Measurements from ENCODE around the gene FGD6.

DNA sequence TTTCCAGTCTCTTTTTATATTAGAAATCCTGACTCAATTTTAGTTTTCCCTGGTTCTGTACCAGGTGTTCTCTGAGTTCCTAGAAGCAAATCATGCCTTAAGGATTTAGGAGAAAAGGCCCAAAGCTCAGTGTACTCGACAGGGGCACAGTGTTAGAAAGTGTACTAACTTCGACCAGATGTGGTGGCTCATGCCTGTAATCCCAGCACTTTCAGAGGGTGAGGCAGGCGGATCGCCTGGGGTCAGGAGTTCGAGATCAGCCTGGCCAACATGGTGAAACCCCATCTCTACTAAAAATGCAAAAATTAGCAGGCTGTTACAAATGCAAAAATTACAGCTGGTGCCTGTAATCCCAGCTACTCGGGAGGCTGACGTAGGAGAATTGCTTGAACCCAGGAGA, 12.4 kb upstream of the FGD6 start:
- TF ChIP-seq POLR2AphosphoS5 (IDR thresholded peaks at IDR 0.05), result no peak
- TF ChIP-seq POLR2A (IDR thresholded peaks at IDR 0.05), result no peak
